Left renal pelvis (tissue), 4 donors: ENCODE measurements around the gene CELA3B. TPM values are rescaled to one million over a fixed set of nuclear protein-coding genes. Genes with fewer than 3 reads are reported as not detected.
"Not testable (repeated sequence)": the region's sequence is repeated elsewhere in the genome, so short reads cannot be mapped to it uniquely, and the experiment has no call there.

Source experiments
- DNase-seq, 4 donors: peaks; one replicate each; pipeline ENCODE4 v3.0.0-alpha.2; 2013; ENCODE audit warnings: low read depth in 4 of 4, low spot score in 3 of 4
- polyA plus RNA-seq, 4 donors: library from polyadenylated mRNA; unstranded; fragments of 120-200 nt; gene quantifications; one replicate each; pipeline ENCODE4 v1.2.1, GENCODE V29; 2013; ENCODE audit not compliant: insufficient read length in 4 of 4

The CELA3B gene
- polyA plus RNA-seq, 4 donors: not detected

GRCh38 chr1:21942959-21943640 is 33.7 kb upstream of the CELA3B start:
- DNase-seq: not testable (repeated sequence)

DNA sequence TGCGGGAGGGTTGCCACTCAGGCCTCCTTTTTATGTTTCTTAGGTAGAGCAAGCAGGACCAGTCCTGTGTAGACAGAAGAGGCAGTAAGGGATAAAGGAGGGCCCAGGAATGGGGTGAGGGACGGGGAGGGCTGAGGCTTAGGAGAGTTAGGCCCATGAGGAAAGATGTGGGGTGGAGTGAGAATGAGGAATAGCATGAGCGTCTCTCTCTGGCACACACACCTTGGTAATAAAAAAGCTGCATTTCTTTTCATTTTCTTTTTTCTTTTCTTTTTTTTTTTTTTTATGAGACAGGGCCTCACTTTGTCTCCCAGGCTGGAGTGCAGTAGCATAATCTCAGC is 32.1 kb upstream of the CELA3B start:
- no peak for DNase-seq

DNA sequence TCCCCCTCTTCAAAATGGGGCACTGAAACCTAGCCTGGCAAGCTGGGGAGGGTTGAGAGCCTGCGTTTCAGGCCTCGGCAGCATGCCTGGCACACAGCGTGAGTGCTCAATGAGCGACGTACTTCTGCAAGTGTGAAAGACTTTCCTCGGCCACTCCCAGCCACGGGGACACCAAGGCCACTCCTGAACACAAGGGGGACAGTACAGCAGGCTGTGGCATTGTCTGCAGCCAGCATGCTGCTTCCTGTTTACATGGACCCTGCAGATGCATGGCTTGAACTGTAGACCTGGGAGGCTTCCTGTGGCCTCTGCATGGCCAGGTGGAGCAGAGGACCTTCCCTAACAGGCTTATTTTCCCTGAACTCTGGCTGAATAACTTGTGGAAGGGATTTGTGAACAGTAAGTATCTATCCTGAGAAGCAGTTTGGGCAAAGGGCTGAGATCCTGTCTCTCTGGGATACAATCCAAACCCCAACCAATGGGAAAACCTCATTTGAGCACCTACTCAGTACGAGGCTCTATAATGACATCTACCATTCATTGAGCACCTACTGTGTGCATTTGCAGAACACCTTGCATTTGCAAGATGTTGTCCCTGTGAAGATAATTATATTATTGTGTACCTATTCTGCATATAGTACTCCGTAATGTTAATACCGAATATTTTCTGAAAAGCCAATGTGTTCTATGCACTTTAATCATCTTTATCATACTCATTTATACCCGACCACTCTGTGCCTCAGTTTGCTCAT is 29.8 kb upstream of the CELA3B start:
- DNase-seq: no peak

GRCh38 chr1:21950734-21951133 is 26.1 kb upstream of the CELA3B start:
- no peak for DNase-seq

DNA sequence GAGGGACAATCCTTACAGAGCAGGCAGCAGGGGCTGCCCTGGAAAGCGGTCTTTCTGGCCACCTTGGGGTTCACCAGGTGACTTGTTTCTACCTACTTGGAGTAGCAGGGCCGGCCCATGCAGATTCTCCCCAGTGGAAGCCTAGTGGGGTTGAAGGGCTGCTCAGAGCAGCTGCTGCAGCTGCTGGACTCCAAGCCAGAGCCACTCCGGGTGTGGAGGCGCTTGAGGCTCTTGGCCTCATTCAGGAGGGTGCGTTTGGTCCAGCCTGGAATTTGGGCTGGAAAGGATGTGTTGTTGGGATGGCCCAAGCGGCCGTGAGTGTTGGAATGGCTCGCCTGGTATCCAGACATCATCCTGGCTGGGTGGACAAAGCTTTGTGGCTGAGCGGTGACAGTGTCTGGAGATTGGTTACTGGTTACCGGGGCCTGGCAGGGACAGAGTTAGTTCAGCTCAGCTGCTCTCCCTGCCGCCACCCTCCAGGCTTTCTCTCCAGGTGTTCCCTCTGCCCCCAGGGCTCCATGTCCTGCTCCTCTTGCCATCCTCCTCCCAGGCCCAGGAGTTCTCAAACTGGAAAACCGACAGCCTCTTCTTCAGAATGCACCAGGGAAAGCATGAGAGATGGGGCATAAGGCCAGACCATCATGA is 25.5 kb upstream of the CELA3B start:
- DNase-seq: no peak

DNA sequence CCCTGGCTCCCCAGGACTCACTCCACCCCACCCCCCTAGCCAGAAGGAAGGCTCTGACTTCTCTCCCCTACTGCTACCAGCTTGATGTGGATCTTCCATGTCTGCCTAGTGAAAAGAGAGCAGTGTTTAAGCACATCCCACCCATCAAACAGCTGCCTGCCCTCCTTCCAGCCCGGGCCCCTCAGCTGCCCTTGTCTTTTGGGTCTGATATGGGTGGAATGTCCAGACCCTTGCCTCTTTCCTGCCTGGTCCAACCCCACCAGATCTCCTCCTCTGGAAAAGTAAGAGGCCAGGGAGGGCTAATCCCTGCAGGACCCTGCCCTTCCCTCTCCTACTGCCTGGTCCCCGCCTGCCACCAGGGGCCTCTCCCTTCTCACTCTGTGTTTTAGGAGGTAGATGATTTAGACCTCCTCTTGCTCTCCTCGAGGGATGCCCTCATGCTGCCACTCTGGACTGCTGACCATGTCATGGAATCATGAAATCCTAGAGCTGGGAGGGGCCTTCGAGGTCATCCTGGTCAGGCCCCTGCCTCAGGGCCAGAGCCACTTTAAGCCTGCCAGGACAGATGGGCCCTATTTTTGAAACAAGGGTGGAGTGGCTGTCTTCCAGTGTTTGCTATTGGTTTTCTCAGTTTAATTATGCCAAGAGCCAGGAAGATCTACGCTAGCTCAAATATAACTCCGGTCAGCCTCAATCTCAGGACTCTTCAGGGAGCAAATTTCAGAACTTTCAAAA is 23.9 kb upstream of the CELA3B start:
- no peak for DNase-seq

GRCh38 chr1:21955058-21955457 is 21.8 kb upstream of the CELA3B start:
- no peak for DNase-seq

- DNase-seq: no peak
Measured at GRCh38 chr1:21955501-21956281, 21.1 kb upstream of the CELA3B start.

DNA sequence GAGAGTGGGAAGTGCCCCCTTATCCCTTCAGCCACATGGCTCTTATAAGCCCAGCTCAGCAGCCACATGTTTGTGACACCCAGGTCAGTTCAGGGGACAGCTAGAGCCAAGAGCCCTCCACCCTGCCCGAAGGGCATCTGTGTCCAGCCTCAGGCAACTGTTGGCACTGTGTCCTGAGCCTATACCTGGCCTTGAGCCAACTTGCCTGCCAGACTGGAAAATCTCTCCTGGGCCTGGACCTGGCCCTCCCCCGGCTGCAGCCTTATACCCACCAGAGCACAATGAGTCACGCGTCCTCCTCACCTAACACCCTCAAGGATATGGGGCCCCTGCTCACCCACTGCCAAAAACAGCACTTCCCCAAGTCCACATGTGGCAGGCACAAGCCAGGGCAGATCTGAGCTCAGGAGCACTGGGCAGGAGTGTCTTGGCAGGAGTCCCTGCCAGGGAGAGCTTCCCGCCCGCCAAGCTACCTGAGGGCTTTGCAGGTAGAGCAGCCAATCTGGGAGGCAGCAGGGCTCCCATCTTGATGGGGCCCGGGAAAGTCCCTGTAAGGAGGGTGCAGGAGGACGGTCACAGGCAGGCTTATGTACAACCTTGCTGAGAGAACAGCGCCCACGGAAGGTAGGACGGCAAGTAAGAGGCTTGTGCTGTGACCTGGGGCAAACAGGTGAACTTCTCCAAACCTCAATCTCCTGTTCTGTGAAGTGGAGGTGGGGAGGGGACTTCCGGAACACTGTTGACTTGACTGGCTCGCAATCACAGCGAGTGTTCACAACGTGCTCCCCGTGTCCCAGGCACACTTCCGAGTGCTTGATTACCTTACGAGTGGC is 19.9 kb upstream of the CELA3B start:
- no peak for DNase-seq

DNA sequence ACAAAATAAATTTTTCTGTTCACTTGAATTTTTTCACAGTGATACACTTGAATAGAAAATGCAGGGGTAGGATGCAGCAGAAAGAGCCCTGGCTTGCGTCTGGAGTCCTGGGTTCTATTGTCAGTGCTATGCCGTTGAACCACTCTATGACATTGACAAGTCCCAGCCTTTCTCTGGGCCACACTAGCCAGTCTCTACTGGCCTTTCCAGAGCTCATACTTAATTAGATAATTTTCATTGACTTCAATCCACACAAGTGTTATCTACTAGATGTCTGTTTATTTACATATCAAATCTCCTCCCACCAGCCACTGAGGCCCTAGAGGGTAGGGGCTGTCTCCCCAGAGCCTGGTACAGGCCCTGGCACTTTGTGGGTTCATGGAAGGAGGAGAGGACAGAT is 15.5 kb upstream of the CELA3B start:
- DNase-seq: no peak

- DNase-seq: no peak
Measured at GRCh38 chr1:21961799-21962198, 15.0 kb upstream of the CELA3B start.

- DNase-seq: peak in 2 of 4 donors; percentile 45 to 56
Measured at GRCh38 chr1:21963477-21964217, 13.2 kb upstream of the CELA3B start.

- DNase-seq: no peak
Measured at GRCh38 chr1:21966247-21967000, 10.4 kb upstream of the CELA3B start.

GRCh38 chr1:21967216-21967615 is 9.6 kb upstream of the CELA3B start:
- not testable (repeated sequence) for DNase-seq

DNA sequence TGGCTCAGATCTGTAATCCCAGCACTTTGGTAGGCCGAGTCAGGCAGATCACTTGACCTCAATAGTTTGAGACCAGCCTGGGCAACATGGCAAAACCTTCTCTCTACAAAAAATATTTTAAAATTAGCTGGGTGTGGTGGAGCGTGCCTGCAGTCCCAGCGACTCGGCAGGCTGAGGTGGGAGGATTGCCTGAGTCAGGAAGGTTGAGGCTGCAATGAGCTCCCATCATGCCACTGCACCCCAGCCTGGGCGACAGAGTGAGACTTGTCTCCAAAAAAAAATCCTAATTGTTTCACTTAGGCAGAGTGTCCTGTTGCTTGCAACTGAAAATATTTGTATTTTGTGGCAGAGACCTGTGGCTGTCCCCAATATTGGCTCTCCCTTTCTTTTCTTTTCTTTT is 7.8 kb upstream of the CELA3B start:
- DNase-seq: not testable (repeated sequence)

- DNase-seq: not testable (repeated sequence)
Measured at GRCh38 chr1:21970523-21970922, 6.3 kb upstream of the CELA3B start.

- DNase-seq: not testable (repeated sequence)
Measured at GRCh38 chr1:21972973-21973441, 3.8 kb upstream of the CELA3B start.

DNA sequence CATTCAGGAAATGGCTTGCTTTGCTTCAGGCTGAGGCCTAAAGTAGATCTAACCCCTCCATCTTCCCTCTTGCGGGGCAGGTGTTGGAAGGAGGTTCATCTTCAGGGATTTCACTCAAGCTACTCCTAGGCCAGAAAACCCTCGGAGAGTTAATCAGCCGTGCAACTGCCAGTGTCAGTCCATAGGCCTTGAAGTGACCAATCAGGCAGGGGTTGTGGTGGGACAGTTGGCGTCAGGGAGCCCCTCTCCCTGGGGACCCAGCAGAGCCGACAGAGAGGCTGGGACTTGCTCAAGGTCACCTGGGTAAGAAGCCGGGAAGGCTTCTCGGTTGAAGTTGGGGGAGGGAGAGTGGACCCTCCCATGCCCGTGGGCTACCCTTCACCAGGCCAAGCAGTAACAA is 2.9 kb upstream of the CELA3B start:
- DNase-seq: not testable (repeated sequence)
